ENCODE data around the gene FCGR2B.
"Not testable (repeated sequence)": the region's sequence is repeated elsewhere in the genome, so short reads cannot be mapped to it uniquely, and the experiment has no call there.

Gene FCGR2B

GRCh38 chr1:161662684-161663339 lies at the start of gene FCGR2B:
FCGR2B (plus strand) TSS chr1:161663143; CDS start chr1:161663242, 99 bp downstream.
- in situ Hi-C loops (cut with HindIII; ENCODE audit: low sequenced_read_pairs), result not testable (repeated sequence)

DNA sequence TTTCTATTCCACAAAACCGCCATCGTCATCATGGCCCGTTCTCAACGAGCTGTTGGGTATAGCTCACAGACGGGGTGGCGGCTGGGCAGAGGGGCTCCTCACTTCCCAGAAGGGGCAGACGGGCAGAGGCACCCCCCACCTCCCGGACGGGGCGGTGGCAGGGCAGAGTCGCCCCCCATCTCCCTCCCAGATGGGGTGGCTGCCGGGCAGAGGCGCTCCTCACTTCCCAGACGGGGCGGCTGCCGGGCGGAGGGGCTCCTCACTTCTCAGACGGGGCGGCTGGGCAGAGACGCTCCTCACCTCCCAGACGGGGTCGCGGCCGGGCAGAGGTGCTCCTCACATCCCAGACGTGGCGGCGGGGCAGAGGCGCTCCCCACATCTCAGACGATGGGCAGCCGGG lies 46.5 kb upstream of the FCGR2B start:
- in situ Hi-C loops (cut with HindIII; ENCODE audit: low sequenced_read_pairs), result not testable (repeated sequence)

DNA sequence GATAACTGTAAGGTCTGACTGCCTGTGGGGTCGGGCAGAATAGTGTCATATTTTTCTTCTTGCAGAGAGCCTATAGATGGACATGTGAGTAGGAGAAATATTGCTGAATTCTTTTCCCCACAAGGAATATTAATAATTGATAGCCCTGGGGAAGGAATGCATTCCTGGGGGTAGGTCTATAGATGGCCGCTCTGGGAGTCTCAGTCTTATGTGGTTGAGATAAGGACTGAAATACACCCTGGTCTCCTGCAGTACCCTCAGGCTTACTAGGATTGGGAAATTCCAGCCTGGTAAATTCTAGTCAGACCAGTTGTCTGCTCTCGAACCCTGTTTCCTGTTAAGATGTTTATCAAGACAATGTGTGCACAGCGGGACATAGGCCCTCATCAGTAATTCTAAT lies 44.4 kb upstream of the FCGR2B start:
- in situ Hi-C loops (cut with HindIII; ENCODE audit: low sequenced_read_pairs), result not testable (repeated sequence)

- in situ Hi-C loops (cut with HindIII; ENCODE audit: low sequenced_read_pairs), result not testable (repeated sequence)
Observed at GRCh38 chr1:161620399-161620798, 42.5 kb upstream of the FCGR2B start.

- in situ Hi-C loops (cut with HindIII; ENCODE audit: low sequenced_read_pairs), result not testable (repeated sequence)
Observed at GRCh38 chr1:161621181-161622000, 41.6 kb upstream of the FCGR2B start.

GRCh38 chr1:161622054-161622453 lies 40.9 kb upstream of the FCGR2B start:
- in situ Hi-C loops (cut with HindIII; ENCODE audit: low sequenced_read_pairs), result not testable (repeated sequence)

DNA sequence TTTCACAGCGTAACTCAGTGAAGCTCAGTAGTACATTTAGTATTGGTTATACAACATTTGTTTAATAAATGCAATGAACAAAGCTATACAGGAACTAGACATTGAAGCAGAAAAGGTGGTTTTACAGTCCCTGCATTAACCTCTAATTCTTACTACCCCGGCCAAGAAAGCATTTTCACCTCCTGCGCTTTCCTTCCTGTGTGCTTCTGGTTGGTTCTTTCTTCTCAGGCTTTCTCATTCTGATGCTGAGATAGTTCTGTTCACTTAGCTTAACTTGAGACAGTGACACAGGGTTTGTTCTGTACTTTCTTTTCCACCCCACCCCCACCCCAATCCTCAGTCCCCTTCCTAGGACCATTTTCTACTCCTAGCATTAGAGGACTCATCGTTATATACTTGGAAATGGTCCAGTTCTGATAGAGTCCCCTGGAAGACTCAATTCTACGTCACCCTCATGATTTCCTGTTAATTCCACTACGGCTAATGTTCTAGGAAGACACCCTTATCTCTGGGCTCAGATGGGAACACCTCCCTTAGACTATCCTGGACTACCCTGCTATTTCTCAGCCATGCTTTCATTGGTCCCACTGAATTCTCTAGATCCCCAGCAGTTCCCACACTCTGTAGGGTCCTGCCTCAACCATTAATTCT lies 39.4 kb upstream of the FCGR2B start:
- in situ Hi-C loops (cut with HindIII; ENCODE audit: low sequenced_read_pairs), result not testable (repeated sequence)

- in situ Hi-C loops (cut with HindIII; ENCODE audit: low sequenced_read_pairs), result loop anchor here (25.0 kb wide), 1 partner anchor 113 kb away; the partner anchor contains the start of gene DUSP12
Observed at GRCh38 chr1:161624605-161625004, 38.3 kb upstream of the FCGR2B start.

- in situ Hi-C loops (cut with HindIII; ENCODE audit: low sequenced_read_pairs), result loop anchor here (25.0 kb wide), 1 partner anchor 111 kb away; the partner anchor contains the start of gene DUSP12
Observed at GRCh38 chr1:161626445-161627146, 36.3 kb upstream of the FCGR2B start.

- in situ Hi-C loops (cut with HindIII; ENCODE audit: low sequenced_read_pairs), result loop anchor here (25.0 kb wide), 1 partner anchor 107 kb away; the partner anchor contains the start of gene DUSP12
Observed at GRCh38 chr1:161630128-161630742, 32.7 kb upstream of the FCGR2B start.

- in situ Hi-C loops (cut with HindIII; ENCODE audit: low sequenced_read_pairs), result loop anchor here (25.0 kb wide), 1 partner anchor 106 kb away; the partner anchor contains the start of gene DUSP12
Observed at GRCh38 chr1:161631076-161631475, 31.9 kb upstream of the FCGR2B start, which contains the start of gene FCGR3B. FCGR3B (minus strand) TSS chr1:161631176; CDS start chr1:161631094, 82 bp downstream.

GRCh38 chr1:161634993-161635392 lies 27.9 kb upstream of the FCGR2B start:
- in situ Hi-C loops (cut with HindIII; ENCODE audit: low sequenced_read_pairs), result loop anchor here (25.0 kb wide), 1 partner anchor 102 kb away; the partner anchor contains the start of gene DUSP12

- in situ Hi-C loops (cut with HindIII; ENCODE audit: low sequenced_read_pairs), result loop anchor here (25.0 kb wide), 1 partner anchor 101 kb away; the partner anchor contains the start of gene DUSP12
Observed at GRCh38 chr1:161636189-161636782, 26.7 kb upstream of the FCGR2B start.

GRCh38 chr1:161636976-161637375 lies 26.0 kb upstream of the FCGR2B start:
- in situ Hi-C loops (cut with HindIII; ENCODE audit: low sequenced_read_pairs), result loop anchor here (25.0 kb wide), 1 partner anchor 100 kb away; the partner anchor contains the start of gene DUSP12

DNA sequence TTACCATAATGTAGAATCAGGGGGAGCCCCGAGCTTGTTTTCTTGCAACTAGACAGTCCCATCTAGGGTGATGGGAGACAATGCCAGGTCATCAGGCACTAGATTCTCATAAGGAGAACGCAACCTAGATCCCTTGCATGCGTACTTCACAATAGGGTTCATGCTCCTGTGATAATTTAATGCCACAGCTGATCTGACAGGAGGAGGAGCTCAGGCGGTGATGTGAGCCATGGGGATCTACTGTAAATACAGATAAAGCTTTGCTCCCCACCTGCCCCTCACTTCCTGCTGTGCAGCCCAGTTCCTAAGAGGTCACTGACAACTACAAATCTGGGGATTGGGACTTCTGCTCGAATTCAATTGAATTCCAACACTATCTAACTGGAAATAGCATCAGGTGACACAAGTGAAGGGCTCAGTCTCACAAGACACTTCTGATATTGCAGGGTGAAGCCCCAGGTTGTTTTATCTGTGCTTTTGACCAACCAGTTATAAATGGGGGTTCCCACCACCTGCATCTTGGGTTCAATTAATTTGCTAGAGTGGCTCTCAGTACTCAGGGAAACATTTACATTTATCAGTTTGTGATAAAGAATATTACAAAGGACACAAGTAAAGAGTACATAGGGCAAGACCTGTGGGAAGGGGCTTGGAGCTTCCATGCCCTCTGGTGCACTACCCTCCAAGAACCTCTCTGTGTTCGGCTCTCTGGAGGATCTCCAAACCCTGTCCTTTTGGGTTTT lies 24.5 kb upstream of the FCGR2B start:
- in situ Hi-C loops (cut with HindIII; ENCODE audit: low sequenced_read_pairs), result loop anchor here (25.0 kb wide), 1 partner anchor 99 kb away; the partner anchor contains the start of gene DUSP12

DNA sequence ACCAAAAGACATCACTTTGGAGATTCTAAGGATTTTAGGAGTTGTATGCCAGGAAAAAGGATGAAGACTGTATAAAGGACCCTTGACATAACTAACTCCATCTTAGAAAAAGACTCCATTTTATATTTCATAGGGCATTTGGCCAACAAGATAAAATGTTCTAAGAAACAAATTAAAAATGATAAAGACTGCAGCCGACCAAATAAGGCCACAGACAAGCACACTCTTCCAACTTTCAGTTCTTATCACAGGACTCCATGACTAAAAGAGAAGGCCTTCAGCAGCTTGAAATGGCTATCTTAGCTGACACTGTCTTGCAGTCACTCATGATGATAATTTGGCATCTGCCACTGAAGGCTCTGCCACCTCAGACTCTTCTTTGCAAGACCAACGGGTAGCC lies 23.7 kb upstream of the FCGR2B start:
- in situ Hi-C loops (cut with HindIII; ENCODE audit: low sequenced_read_pairs), result loop anchor here (25.0 kb wide), 1 partner anchor 98 kb away; the partner anchor contains the start of gene DUSP12

- in situ Hi-C loops (cut with HindIII; ENCODE audit: low sequenced_read_pairs), result loop anchor here (25.0 kb wide), 1 partner anchor 95 kb away; the partner anchor contains the start of gene DUSP12
Observed at GRCh38 chr1:161642697-161643096, 20.2 kb upstream of the FCGR2B start.

GRCh38 chr1:161643481-161644208 lies 19.3 kb upstream of the FCGR2B start:
- in situ Hi-C loops (cut with HindIII; ENCODE audit: low sequenced_read_pairs), result loop anchor here (25.0 kb wide), 1 partner anchor 94 kb away; the partner anchor contains the start of gene DUSP12

Measured in endothelial cell of hepatic sinusoid (primary cell).